Activated T-cell treated with anti-CD3 and anti-CD28 coated beads, Interleukin-2, amount 50 U/mL, for 72 hours (primary cell): ENCODE measurements around the gene MVB12B. TPM values are rescaled to one million over a fixed set of nuclear protein-coding genes. Genes with fewer than 3 reads are reported as not detected.
"Not testable (repeated sequence)": the region's sequence is repeated elsewhere in the genome, so short reads cannot be mapped to it uniquely, and the experiment has no call there.

Experiments used
- ATAC-seq, 2 donors: fragments of 150-1000 bp; cut with Tn5 transposase; replicated peaks in 1 of 2; 2 replicates each; pipeline ENCODE4 v1.10.0; 2021; ENCODE audit warnings: moderate library complexity in 2 of 2, mild to moderate bottlenecking in 1 of 2
- DNase-seq, 2 donors: peaks; one replicate each; pipeline ENCODE4 v3.0.0; 2021 to 2022; ENCODE audit warnings: mixed read lengths in 1 of 2
- H3K27ac Mint-ChIP-seq: one replicate; pipeline ENCODE4 v1.8.0; 2022; ENCODE audit warnings: mild to moderate bottlenecking, moderate library complexity, mixed read lengths
- H3K27me3 Mint-ChIP-seq: one replicate; pipeline ENCODE4 v1.8.0; 2022; ENCODE audit warnings: low read depth, mixed read lengths
- H3K36me3 Mint-ChIP-seq, 2 donors: one replicate each; pipeline ENCODE4 v1.8.0; 2022; ENCODE audit warnings: mixed read lengths in 2 of 2, mild to moderate bottlenecking in 1 of 2; ENCODE audit not compliant: insufficient read depth in 2 of 2
- H3K4me1 Mint-ChIP-seq: one replicate; pipeline ENCODE4 v1.8.0; 2022; ENCODE audit warnings: low read depth, mixed read lengths
- H3K4me3 Mint-ChIP-seq, 2 donors: one replicate each; pipeline ENCODE4 v1.8.0; 2022; ENCODE audit warnings: mild to moderate bottlenecking in 2 of 2, mixed read lengths in 2 of 2, moderate library complexity in 2 of 2
- H3K9me3 Mint-ChIP-seq, 2 donors: one replicate each; pipeline ENCODE4 v1.8.0; 2022; ENCODE audit warnings: mixed read lengths in 2 of 2
- total RNA-seq, 2 donors: library from RNA; stranded (reverse); gene quantifications; one replicate each; pipeline ENCODE4 v1.2.3, GENCODE V29; 2022

Gene MVB12B, protein sequence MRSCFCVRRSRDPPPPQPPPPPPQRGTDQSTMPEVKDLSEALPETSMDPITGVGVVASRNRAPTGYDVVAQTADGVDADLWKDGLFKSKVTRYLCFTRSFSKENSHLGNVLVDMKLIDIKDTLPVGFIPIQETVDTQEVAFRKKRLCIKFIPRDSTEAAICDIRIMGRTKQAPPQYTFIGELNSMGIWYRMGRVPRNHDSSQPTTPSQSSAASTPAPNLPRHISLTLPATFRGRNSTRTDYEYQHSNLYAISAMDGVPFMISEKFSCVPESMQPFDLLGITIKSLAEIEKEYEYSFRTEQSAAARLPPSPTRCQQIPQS
- 10 to 100 TPM; 11.5 to 17.1 TPM for total RNA-seq

- H3K27ac Mint-ChIP-seq = peak within 1 kb of the TSS; percentile 55
- peak; percentile 62 to 68 for DNase-seq
- ATAC-seq = peak; percentile 76 to 80
- H3K4me1 Mint-ChIP-seq = peaks cover 35% of the 10 kb centered on the region
- peaks cover 3% of the 10 kb centered on the region in 2 donors for H3K36me3 Mint-ChIP-seq
- peaks cover 0 to 2% of the 10 kb centered on the region in 2 donors for H3K9me3 Mint-ChIP-seq
- peaks cover 11% of the 10 kb centered on the region for H3K27me3 Mint-ChIP-seq
- peak within 1 kb of the TSS; percentile 82 to 84 for H3K4me3 Mint-ChIP-seq
Observed at GRCh38 chr9:126326228-126327005, at the start of gene MVB12B. Gene MVB12B, plus strand, starts transcription at chr9:126326829. Its CDS starts 101 bp downstream, at chr9:126326930.

DNA sequence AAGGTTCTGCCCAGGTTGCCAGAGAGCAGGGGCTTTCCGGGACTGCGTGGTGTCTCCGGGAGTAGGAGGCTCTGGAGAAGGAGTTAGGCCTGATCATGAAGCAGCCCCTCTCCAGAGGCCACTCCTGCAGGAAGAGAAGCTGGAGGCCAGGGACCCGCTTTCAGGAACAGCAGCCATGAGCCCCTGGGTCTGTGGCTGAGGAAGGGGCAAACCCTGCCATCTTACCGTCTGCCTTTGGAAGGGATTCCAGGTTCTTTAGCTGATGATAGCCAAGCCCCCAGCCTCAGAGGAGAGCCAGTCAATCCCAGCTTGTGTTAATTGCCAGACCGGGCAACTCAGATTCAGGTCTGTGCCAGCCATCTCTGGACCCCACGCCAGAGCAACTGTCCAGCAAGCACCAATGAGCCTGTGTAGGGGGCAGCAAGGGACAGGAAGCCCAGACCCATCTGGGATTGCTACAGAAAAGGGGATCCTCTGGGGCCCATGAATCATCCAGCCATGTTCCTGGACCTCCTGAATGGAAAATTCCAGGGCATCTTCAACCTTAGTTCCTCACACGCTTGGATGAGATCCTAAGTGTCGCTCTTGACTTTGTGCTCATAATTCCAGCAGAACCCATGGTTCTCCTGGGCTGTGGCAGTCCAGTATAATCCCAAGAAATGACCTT is 42.7 kb upstream of the MVB12B start:
- H3K9me3 Mint-ChIP-seq = peaks cover 2 to 4% of the 10 kb centered on the region in 2 donors
- H3K4me3 Mint-ChIP-seq = no peak overlapping the region
- no peak overlapping the region for H3K27ac Mint-ChIP-seq
- peaks cover 0 to 2% of the 10 kb centered on the region in 2 donors for H3K36me3 Mint-ChIP-seq
- H3K4me1 Mint-ChIP-seq = no peaks in the 10 kb centered on the region
- peaks cover 8% of the 10 kb centered on the region for H3K27me3 Mint-ChIP-seq
- ATAC-seq = no peak
- no peak for DNase-seq

GRCh38 chr9:126285652-126286051 is 41.0 kb upstream of the MVB12B start:
- H3K27me3 Mint-ChIP-seq, ATAC-seq, H3K4me1 Mint-ChIP-seq, H3K36me3 Mint-ChIP-seq, H3K9me3 Mint-ChIP-seq, DNase-seq, H3K27ac Mint-ChIP-seq, H3K4me3 Mint-ChIP-seq: not testable (repeated sequence)

- ATAC-seq = no peak
Observed at GRCh38 chr9:126287166-126287866, 39.3 kb upstream of the MVB12B start.

GRCh38 chr9:126290871-126291270 is 35.8 kb upstream of the MVB12B start:
- H3K4me1 Mint-ChIP-seq = no peaks in the 10 kb centered on the region
- no peak overlapping the region for H3K27ac Mint-ChIP-seq
- peaks cover 6% of the 10 kb centered on the region for H3K27me3 Mint-ChIP-seq
- ATAC-seq (no peak), DNase-seq (no peak)
- no peak overlapping the region for H3K4me3 Mint-ChIP-seq
- no peaks in the 10 kb centered on the region for H3K9me3 Mint-ChIP-seq
- no peaks in the 10 kb centered on the region for H3K36me3 Mint-ChIP-seq

More at GRCh38 chr9:126287166-126287866, 39.3 kb upstream of the MVB12B start:
- Mint-ChIP-seq H3K27ac (no peak overlapping the region), H3K36me3 (no peaks in the 10 kb centered on the region), H3K4me3 (no peak overlapping the region), H3K27me3 (peaks cover 5% of the 10 kb centered on the region), H3K4me1 (no peaks in the 10 kb centered on the region), H3K9me3 (peaks cover 0 to 4% of the 10 kb centered on the region in 2 donors)
- DNase-seq = no peak

- H3K4me3 Mint-ChIP-seq = no peak overlapping the region
- no peaks in the 10 kb centered on the region for H3K4me1 Mint-ChIP-seq
- DNase-seq = no peak
- H3K27ac Mint-ChIP-seq = no peak overlapping the region
- ATAC-seq = no peak
- no peaks in the 10 kb centered on the region for H3K9me3 Mint-ChIP-seq
- no peaks in the 10 kb centered on the region for H3K36me3 Mint-ChIP-seq
- peaks cover 6% of the 10 kb centered on the region for H3K27me3 Mint-ChIP-seq
Observed at GRCh38 chr9:126291925-126292324, 34.7 kb upstream of the MVB12B start.

DNA sequence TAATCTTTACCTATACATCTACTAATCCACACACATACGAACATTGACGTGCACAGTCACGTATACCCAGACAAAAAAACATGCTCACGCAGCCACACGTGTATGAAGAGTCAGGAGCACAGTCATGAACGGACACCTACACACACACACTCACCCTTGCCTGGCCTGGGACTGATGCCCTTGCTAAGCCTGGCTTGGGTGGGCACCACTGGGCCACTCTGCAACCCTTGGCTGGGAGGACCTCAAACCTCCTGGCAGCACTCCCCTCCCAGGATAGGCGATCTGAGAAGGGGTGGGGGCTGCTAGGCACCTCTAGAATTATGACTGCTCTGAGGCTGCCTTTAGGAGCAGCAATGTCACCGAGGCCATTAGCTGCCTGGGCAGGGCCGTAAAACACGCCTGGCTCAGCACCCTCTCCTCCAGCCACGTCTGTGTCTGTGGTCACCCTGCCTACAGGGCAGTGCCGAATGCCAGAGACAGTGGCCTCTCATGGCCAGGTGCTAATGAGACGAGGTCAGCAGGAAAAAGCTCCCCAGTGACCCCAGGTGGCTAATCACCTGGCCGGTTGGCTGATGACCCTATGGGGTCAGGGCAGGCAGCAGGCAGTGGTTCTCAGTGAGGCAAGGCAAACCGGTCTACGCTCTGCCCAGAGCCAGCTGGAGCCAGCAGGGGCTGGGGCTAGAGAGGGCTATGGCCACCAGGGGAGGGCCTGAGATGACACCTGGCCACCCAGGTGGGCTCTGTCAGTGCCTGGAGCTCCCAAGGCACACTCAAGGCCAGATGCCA is 33.7 kb upstream of the MVB12B start:
- ATAC-seq = no peak

DNA sequence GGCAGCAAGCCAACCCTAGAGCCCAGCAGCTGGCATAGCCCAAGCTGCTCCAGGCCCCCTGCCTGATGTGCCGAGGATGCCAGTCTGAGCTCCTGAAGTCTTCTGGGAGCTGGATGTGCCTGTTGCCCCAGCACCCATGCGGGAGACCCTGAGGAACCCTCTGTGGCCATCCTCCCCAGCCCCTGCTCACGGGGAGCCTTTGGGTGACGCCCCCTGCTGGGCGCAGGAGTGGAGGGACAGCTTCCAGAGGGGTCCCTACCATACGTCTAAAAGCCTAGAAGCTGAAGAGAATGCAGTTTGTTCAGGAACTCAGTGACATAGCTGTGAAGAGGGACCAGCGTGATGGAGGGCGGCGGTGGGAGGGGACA is 33.1 kb upstream of the MVB12B start:
- Mint-ChIP-seq H3K27me3 (peaks cover 6% of the 10 kb centered on the region), H3K4me1 (no peaks in the 10 kb centered on the region), H3K36me3 (no peaks in the 10 kb centered on the region), H3K27ac (no peak overlapping the region), H3K4me3 (no peak overlapping the region), H3K9me3 (no peaks in the 10 kb centered on the region)
- no peak for ATAC-seq
- DNase-seq = no peak

More for the DNA sequence above, 33.7 kb upstream of the MVB12B start:
- Mint-ChIP-seq H3K9me3 (no peaks in the 10 kb centered on the region), H3K27ac (no peak overlapping the region), H3K4me1 (no peaks in the 10 kb centered on the region), H3K27me3 (peaks cover 6% of the 10 kb centered on the region), H3K36me3 (no peaks in the 10 kb centered on the region), H3K4me3 (no peak overlapping the region)
- no peak for DNase-seq

- Mint-ChIP-seq H3K27me3 (peaks cover 6% of the 10 kb centered on the region), H3K9me3 (no peaks in the 10 kb centered on the region), H3K27ac (no peak overlapping the region), H3K4me1 (no peaks in the 10 kb centered on the region), H3K36me3 (no peaks in the 10 kb centered on the region), H3K4me3 (no peak overlapping the region)
- no peak for DNase-seq
- no peak for ATAC-seq
Observed at GRCh38 chr9:126294331-126295081, 32.1 kb upstream of the MVB12B start.

DNA sequence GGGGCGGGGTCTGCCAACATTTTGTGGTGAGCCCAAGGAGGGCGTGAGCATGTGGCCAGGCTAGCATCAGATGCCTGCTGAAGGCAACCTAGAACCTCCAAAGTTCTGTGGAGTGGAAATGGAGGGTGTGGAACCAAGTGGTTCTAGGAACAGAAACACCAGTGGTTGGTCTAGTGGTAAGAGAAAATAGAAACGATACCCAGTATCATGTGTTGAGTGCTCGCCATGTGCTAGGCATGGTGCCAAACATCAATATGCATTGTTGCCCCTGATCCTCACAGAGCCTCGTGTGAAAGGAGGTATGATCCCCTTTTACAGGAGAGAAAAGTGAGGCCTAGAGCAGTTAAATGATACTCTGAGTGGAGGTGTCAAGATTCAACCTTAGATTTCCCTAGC is 31.5 kb upstream of the MVB12B start:
- Mint-ChIP-seq H3K4me1 (no peaks in the 10 kb centered on the region), H3K4me3 (no peak overlapping the region), H3K27me3 (peaks cover 6% of the 10 kb centered on the region), H3K9me3 (no peaks in the 10 kb centered on the region), H3K27ac (no peak overlapping the region), H3K36me3 (no peaks in the 10 kb centered on the region)
- no peak for DNase-seq
- no peak for ATAC-seq

DNA sequence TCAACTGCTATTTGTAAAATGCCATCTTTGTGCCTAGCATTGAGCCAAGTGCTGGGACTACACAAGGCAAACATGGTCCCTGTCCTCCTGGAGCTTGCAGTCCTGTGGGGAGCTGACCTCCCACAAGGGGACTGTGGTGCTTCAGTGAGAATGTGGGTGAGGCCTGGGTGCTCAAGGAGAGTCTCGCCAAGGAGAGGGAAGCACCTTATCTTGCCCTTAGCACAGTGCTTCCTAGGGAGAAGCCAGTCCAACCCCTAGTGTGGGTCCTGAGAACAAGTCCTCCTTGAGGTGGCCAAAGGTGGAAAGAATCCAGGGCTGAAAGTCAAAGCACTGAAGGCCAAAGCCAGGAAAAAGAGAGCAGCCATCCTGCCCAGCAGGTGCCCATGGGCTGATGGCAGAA is 31.1 kb upstream of the MVB12B start:
- ATAC-seq = no peak
- H3K27me3 Mint-ChIP-seq = peaks cover 6% of the 10 kb centered on the region
- DNase-seq = no peak

More for the DNA sequence above, 31.1 kb upstream of the MVB12B start:
- no peaks in the 10 kb centered on the region for H3K4me1 Mint-ChIP-seq
- no peak overlapping the region for H3K27ac Mint-ChIP-seq
- no peak overlapping the region for H3K4me3 Mint-ChIP-seq
- H3K36me3 Mint-ChIP-seq = no peaks in the 10 kb centered on the region
- no peaks in the 10 kb centered on the region for H3K9me3 Mint-ChIP-seq
